Spinal cord (tissue), 10 donors: ENCODE measurements around the gene SHROOM3. TPM values are rescaled to one million over a fixed set of nuclear protein-coding genes. Genes with fewer than 3 reads are reported as not detected.

Experiments
- DNase-seq, 6 donors: peaks; one replicate each; pipeline versions ENCODE4 v3.0.0 to v3.0.0-alpha.2; 2013 to 2015; ENCODE audit warnings: low spot score in 6 of 6, low read depth in 4 of 6
- H3K27ac ChIP-seq: one replicate; pipeline ENCODE4 v1.5.1; 2013; ENCODE audit warnings: low read depth, low read length, control low read depth
- H3K27me3 ChIP-seq: one replicate; pipeline ENCODE4 v1.6.1; 2013; ENCODE audit warnings: low read length; ENCODE audit not compliant: control insufficient read depth, insufficient read depth
- H3K36me3 ChIP-seq: one replicate; pipeline ENCODE4 v1.6.1; 2013; ENCODE audit warnings: low read length; ENCODE audit not compliant: control insufficient read depth, insufficient read depth
- H3K4me1 ChIP-seq: one replicate; pipeline ENCODE4 v1.6.1; 2013; ENCODE audit warnings: low read length; ENCODE audit not compliant: control insufficient read depth, insufficient read depth
- H3K4me3 ChIP-seq: one replicate; pipeline ENCODE4 v1.5.1; 2013; ENCODE audit warnings: low read depth, low read length, control low read depth
- H3K9me3 ChIP-seq: one replicate; pipeline ENCODE4 v1.6.1; 2013; ENCODE audit warnings: low read length; ENCODE audit not compliant: control insufficient read depth, insufficient read depth
- WGBS: methylation state at CpG from one replicate; pipeline ENCODE4 v1.1.5; 2013; ENCODE audit warnings: missing lambda C conversion rate; ENCODE audit not compliant: insufficient coverage; 5-methylcytosine and 5-hydroxymethylcytosine counted together
- polyA plus RNA-seq, 2 donors: library from polyadenylated mRNA; unstranded; fragments of 120-200 nt; gene quantifications; one replicate each; pipeline ENCODE4 v1.2.1, GENCODE V29; 2013; ENCODE audit not compliant: insufficient read length in 2 of 2
- total RNA-seq, 2 donors: library from RNA; depleted of rRNA in 1 of 2; stranded (reverse); fragments of 120-200 nt in 1 of 2; fragments of >200 nt in 1 of 2; gene quantifications; one replicate each; pipeline versions ENCODE4 v1.2.3 to v1.2.4, GENCODE V29; 2013 to 2014
- donor health status: healthy.

SHROOM3 gene
- total and polyA plus RNA-seq, 4 donors, result 11.6 to 23.3 (median 19.3) TPM

GRCh38 chr4:76637712-76638361, 202.8 kb downstream of the SHROOM3 start:
- DNase-seq, result no peak
- no peaks in the 10 kb centered on the region for H3K9me3 ChIP-seq
- H3K36me3 ChIP-seq, result no peaks in the 10 kb centered on the region
- no peak overlapping the region for H3K27ac ChIP-seq
- no peaks in the 10 kb centered on the region for H3K27me3 ChIP-seq
- no peaks in the 10 kb centered on the region for H3K4me1 ChIP-seq
- no peak overlapping the region for H3K4me3 ChIP-seq
- no CpG with 5 or more reads among the region's 5 CpGs for WGBS

DNA sequence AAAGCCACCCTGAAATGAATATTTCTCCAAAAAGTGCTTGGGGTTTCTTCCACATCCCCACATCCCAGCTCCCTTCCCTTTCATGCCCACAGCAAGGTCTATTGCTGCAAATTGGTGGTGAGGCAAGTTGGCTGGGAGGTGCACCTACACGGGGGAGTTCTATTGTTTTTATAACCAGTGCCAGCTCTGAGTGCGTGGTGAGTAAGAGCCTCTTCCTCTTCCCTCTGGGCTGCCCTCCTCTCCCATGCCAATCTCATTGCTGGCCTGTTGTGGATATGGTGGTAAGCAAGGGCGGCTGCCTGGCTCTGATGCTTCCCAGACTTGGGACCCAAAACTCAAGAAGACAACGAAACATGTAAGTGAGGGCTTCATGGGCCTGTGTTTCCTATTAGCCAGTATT, 204.3 kb downstream of the SHROOM3 start:
- DNase-seq, result no peak
- Histone ChIP-seq H3K4me1 (no peaks in the 10 kb centered on the region), H3K4me3 (no peak overlapping the region), H3K27me3 (no peaks in the 10 kb centered on the region), H3K36me3 (no peaks in the 10 kb centered on the region), H3K9me3 (no peaks in the 10 kb centered on the region), H3K27ac (no peak overlapping the region)
- 100% methylated on average over 1 of the region's 4 CpGs for WGBS

GRCh38 chr4:76640353-76640910, 205.4 kb downstream of the SHROOM3 start:
- Histone ChIP-seq H3K36me3 (no peaks in the 10 kb centered on the region), H3K27ac (no peak overlapping the region), H3K27me3 (no peaks in the 10 kb centered on the region), H3K4me3 (no peak overlapping the region), H3K4me1 (no peaks in the 10 kb centered on the region), H3K9me3 (no peaks in the 10 kb centered on the region)
- 71% methylated on average over 4 of the region's 6 CpGs for WGBS
- DNase-seq, result peak in 2 of 6 donors; percentile 61 to 81

DNA sequence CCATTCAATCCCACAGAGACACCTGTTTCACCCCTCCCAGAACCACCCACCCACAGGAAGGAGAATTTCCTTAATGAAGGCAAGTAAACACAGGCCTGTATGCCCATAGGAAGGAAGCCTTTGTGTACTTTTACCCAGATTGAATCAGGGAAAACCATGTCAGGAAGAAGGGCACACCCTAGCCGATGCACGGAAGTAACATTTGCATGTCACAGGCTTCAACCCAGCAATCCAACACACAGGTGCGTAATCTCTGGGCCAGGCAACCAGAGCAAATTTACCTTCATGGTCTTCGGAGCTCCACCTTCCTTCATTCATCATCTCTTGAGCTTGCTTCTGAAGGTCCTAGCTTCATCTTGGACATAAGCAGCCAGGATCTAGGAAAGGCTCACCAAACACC, 206.3 kb downstream of the SHROOM3 start:
- Histone ChIP-seq H3K4me1 (no peaks in the 10 kb centered on the region), H3K4me3 (no peak overlapping the region), H3K27ac (no peak overlapping the region), H3K9me3 (no peaks in the 10 kb centered on the region), H3K36me3 (no peaks in the 10 kb centered on the region), H3K27me3 (no peaks in the 10 kb centered on the region)
- no peak for DNase-seq
- WGBS, result 98% methylated on average over 4 of the region's 4 CpGs

GRCh38 chr4:76641758-76642157, 206.7 kb downstream of the SHROOM3 start:
- Histone ChIP-seq H3K27ac (no peak overlapping the region), H3K4me3 (no peak overlapping the region), H3K9me3 (no peaks in the 10 kb centered on the region), H3K27me3 (no peaks in the 10 kb centered on the region), H3K36me3 (no peaks in the 10 kb centered on the region), H3K4me1 (no peaks in the 10 kb centered on the region)
- no peak for DNase-seq
- WGBS, result 100% methylated on average over 1 of the region's 2 CpGs

- H3K4me3 ChIP-seq, result no peak overlapping the region
Measured at GRCh38 chr4:76644831-76645485, 209.9 kb downstream of the SHROOM3 start.

GRCh38 chr4:76649086-76649485, 214.1 kb downstream of the SHROOM3 start:
- Histone ChIP-seq H3K4me3 (no peak overlapping the region), H3K36me3 (no peaks in the 10 kb centered on the region), H3K4me1 (no peaks in the 10 kb centered on the region), H3K9me3 (no peaks in the 10 kb centered on the region), H3K27ac (no peak overlapping the region), H3K27me3 (no peaks in the 10 kb centered on the region)
- no CpG with 5 or more reads among the region's 1 CpG for whole genome bisulfite sequencing
- no peak for DNase-seq

More at GRCh38 chr4:76644831-76645485, 209.9 kb downstream of the SHROOM3 start:
- whole genome bisulfite sequencing, result 97% methylated on average over 3 of the region's 8 CpGs
- Histone ChIP-seq H3K4me1 (no peaks in the 10 kb centered on the region), H3K9me3 (no peaks in the 10 kb centered on the region), H3K27me3 (no peaks in the 10 kb centered on the region), H3K27ac (no peak overlapping the region), H3K36me3 (no peaks in the 10 kb centered on the region)
- DNase-seq, result no peak

- no peak for DNase-seq
- H3K27ac ChIP-seq, result no peak overlapping the region
- no peak overlapping the region for H3K4me3 ChIP-seq
- H3K36me3 ChIP-seq, result no peaks in the 10 kb centered on the region
- no peaks in the 10 kb centered on the region for H3K9me3 ChIP-seq
- no peaks in the 10 kb centered on the region for H3K4me1 ChIP-seq
- H3K27me3 ChIP-seq, result no peaks in the 10 kb centered on the region
- no CpG with 5 or more reads among the region's 2 CpGs for WGBS
Measured at GRCh38 chr4:76651616-76652015, 216.6 kb downstream of the SHROOM3 start.

DNA sequence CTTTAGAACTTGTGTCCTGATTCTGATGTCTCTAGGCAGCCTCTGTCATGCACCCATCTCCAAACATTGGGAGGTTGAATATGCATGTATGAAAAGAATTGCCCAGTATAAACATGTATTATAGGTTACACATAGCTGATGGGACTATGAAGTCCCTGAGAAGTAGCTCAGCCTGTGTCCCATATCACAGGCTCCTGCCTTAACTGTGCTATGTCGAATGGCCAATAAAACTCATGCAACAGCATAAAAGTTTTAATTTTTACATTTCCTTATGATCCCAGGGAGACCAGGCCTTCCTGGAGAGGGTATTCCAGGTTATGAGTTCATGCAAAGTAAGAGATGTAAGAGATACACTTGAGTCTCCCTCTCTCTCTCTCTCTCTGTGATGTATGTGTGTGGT, 217.4 kb downstream of the SHROOM3 start:
- H3K4me1 ChIP-seq, result no peaks in the 10 kb centered on the region
- H3K4me3 ChIP-seq, result no peak overlapping the region
- WGBS, result no CpG with 5 or more reads among the region's 1 CpG
- H3K27ac ChIP-seq, result no peak overlapping the region
- no peaks in the 10 kb centered on the region for H3K9me3 ChIP-seq
- H3K36me3 ChIP-seq, result no peaks in the 10 kb centered on the region
- H3K27me3 ChIP-seq, result no peaks in the 10 kb centered on the region
- DNase-seq, result no peak

DNA sequence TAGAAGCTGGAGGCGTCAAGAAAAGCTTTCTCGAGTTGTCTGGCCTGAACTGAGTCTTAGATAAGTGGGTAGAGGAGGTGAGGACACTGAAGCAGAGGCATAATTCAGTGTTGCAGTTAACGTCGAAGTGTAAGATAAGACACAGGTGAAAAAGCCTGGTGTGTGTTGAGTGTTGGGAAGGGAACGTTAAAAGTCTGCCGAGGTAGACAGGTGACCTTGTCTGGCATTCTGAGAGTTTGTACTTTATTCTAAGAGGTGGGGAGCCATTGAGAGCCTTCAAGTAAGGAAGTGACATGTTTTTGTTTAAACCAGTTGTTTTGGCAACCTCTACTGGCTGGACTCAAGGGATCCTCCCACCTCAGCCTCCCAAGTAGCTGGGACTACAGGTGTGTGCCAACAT, 219.1 kb downstream of the SHROOM3 start:
- 99% methylated on average over 6 of the region's 6 CpGs for WGBS
- no peaks in the 10 kb centered on the region for H3K27me3 ChIP-seq
- H3K36me3 ChIP-seq, result no peaks in the 10 kb centered on the region
- H3K27ac ChIP-seq, result no peak overlapping the region
- DNase-seq, result no peak
- H3K9me3 ChIP-seq, result no peaks in the 10 kb centered on the region
- H3K4me1 ChIP-seq, result no peaks in the 10 kb centered on the region
- H3K4me3 ChIP-seq, result no peak overlapping the region
